OCI-LY7 (cell line): ENCODE data around the gene RBM26. TPM values are rescaled to one million over a fixed set of nuclear protein-coding genes. Genes with fewer than 3 reads are reported as not detected.

Experiments used
- BruUV-seq: library from RNA; stranded (reverse); fragments of 400-500 nt; replicated peaks from 2 replicates; lab custom pipeline; 2021; lab: Mats Ljungman, UMichigan
- CTCF ChIA-PET: fragments of 300-600 bp; sonication (Branson Sonifier 250); formaldehyde crosslinking; loops from one replicate; lab custom pipeline; 2022; ENCODE audit warnings: antibody characterized with exemption; ENCODE audit not compliant: unreplicated experiment; lab: Charles Lee
- POLR2A ChIA-PET: fragments of 300-600 bp; sonication (Branson Sonifier 250); formaldehyde crosslinking; loops from one replicate; lab custom pipeline; 2022; ENCODE audit warnings: antibody characterized with exemption; lab: Charles Lee
- DNase-seq: peaks from one replicate; pipeline ENCODE4 v3.0.0-alpha.2; 2015; ENCODE audit warnings: low spot score
- H2AFZ ChIP-seq: fragments of 200-600 bp; sonication (generic), shearing (Covaris generic); 2 replicates; pipeline ENCODE4 v1.6.1; 2014; ENCODE audit warnings: mild to moderate bottlenecking, antibody characterized with exemption, low read length, moderate library complexity
- H3K27ac ChIP-seq: fragments of 200-600 bp; sonication (generic); 2 replicates; pipeline ENCODE4 v1.5.1; 2014; ENCODE audit warnings: mixed run types, low read depth, mild to moderate bottlenecking, moderate library complexity, low read length, inconsistent platforms; ENCODE audit not compliant: poor library complexity, severe bottlenecking
- H3K36me3 ChIP-seq: fragments of 200-600 bp; sonication (generic); 2 replicates; pipeline ENCODE4 v1.6.1; 2014; ENCODE audit warnings: mild to moderate bottlenecking, antibody characterized with exemption, low read length, moderate library complexity, mixed read lengths; ENCODE audit not compliant: insufficient read depth
- H3K4me1 ChIP-seq: fragments of 200-600 bp; sonication (generic); 2 replicates; pipeline ENCODE4 v1.5.1; 2014; ENCODE audit warnings: mild to moderate bottlenecking, low read length; ENCODE audit not compliant: insufficient read depth, poor library complexity, severe bottlenecking
- H3K4me2 ChIP-seq: fragments of 200-600 bp; sonication (generic); 2 replicates; pipeline ENCODE4 v1.6.1; 2014; ENCODE audit warnings: mild to moderate bottlenecking, low read length
- H3K4me3 ChIP-seq: fragments of 200-600 bp; sonication (generic); 2 replicates; pipeline ENCODE4 v1.5.1; 2014; ENCODE audit warnings: mild to moderate bottlenecking, low read depth, low read length; ENCODE audit not compliant: poor library complexity, severe bottlenecking
- H3K79me2 ChIP-seq: fragments of 200-600 bp; sonication (generic); 2 replicates; pipeline ENCODE4 v1.6.1; 2016; ENCODE audit warnings: low read depth, mild to moderate bottlenecking, low read length, moderate library complexity, mixed read lengths; ENCODE audit not compliant: insufficient read depth
- H3K9me2 ChIP-seq: fragments of 200-600 bp; sonication (generic); 2 replicates; pipeline ENCODE4 v1.6.1; 2016; ENCODE audit warnings: mild to moderate bottlenecking, low read length, mixed read lengths; ENCODE audit not compliant: insufficient read depth
- H3K9me3 ChIP-seq: fragments of 200-600 bp; sonication (generic); 2 replicates; pipeline ENCODE4 v1.6.1; 2014; ENCODE audit warnings: mild to moderate bottlenecking, mixed run types, low read length, mixed read lengths
- H4K20me1 ChIP-seq: fragments of 200-600 bp; sonication (generic); 2 replicates; pipeline ENCODE4 v1.6.1; 2014; ENCODE audit warnings: mild to moderate bottlenecking, antibody characterized with exemption, low read length, moderate library complexity, mixed read lengths; ENCODE audit not compliant: insufficient read depth
- EZH2phosphoT487 ChIP-seq: fragments of 200-600 bp; sonication (generic); IDR thresholded peaks from 2 replicates; pipeline ENCODE4 v1.6.1; 2018; ENCODE audit warnings: low read depth, borderline replicate concordance, mild to moderate bottlenecking, mixed run types, antibody characterized with exemption, low read length, moderate library complexity, mixed read lengths
- intact Hi-C: fragments of 100-400 bp; cut with micrococcal nuclease; formaldehyde crosslinking; loops from one replicate; pipeline ENCODE4 v1.10.0; 2022; ENCODE audit not compliant: unreplicated experiment
- total RNA-seq, 2 experiments: library from RNA; depleted of rRNA in 1 of 2; stranded (reverse); fragments of >200 nt in 1 of 2; shearing (Covaris generic) in 1 of 2; gene quantifications; 2 replicates each; pipeline ENCODE4 v1.2.3, GENCODE V29; 2014 to 2022
- TF ChIP-seq, protein P1 (sequence below): fragments of 200-600 bp; sonication (generic); conservative IDR thresholded peaks from 2 replicates; pipeline ENCODE4 v1.5.1; 2014; ENCODE audit warnings: mild to moderate bottlenecking, antibody characterized with exemption, low read length, moderate library complexity, mixed read lengths

RBM26 gene
- total RNA-seq, 2 experiments from 2014 or later: 44.1 to 85.2 TPM

DNA sequence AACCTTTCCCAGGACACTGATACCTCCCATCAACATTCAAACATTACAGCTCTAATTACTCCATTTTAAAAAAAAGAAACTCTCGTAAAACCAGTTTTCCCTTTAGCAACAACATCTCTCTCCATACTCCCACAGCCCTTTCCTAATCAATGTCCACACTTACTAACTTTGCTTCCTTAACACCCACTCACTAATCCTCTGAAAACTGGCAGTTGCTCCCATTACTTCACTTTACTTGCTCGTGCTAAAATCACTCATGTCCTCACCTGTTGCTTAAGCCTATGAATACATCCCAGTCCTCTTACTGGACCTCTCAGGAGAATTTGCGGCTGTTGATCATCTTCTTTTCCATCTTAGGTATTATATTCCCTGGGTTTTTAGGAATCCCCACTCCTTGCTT, 44.8 kb downstream of the RBM26 start:
- Histone ChIP-seq H3K9me3 (no peaks in the 10 kb centered on the region), H2AFZ (no peak overlapping the region), H3K27ac (no peak overlapping the region), H3K4me3 (no peak overlapping the region), H4K20me1 (peaks cover 20% of the 10 kb centered on the region), H3K9me2 (no peaks in the 10 kb centered on the region), H3K36me3 (peaks cover 93% of the 10 kb centered on the region), H3K79me2 (peaks cover 19% of the 10 kb centered on the region; the same call in 1 of the 2 replicates), H3K4me2 (no peak overlapping the region), H3K4me1 (no peaks in the 10 kb centered on the region)
- TF ChIP-seq, protein P1, sequence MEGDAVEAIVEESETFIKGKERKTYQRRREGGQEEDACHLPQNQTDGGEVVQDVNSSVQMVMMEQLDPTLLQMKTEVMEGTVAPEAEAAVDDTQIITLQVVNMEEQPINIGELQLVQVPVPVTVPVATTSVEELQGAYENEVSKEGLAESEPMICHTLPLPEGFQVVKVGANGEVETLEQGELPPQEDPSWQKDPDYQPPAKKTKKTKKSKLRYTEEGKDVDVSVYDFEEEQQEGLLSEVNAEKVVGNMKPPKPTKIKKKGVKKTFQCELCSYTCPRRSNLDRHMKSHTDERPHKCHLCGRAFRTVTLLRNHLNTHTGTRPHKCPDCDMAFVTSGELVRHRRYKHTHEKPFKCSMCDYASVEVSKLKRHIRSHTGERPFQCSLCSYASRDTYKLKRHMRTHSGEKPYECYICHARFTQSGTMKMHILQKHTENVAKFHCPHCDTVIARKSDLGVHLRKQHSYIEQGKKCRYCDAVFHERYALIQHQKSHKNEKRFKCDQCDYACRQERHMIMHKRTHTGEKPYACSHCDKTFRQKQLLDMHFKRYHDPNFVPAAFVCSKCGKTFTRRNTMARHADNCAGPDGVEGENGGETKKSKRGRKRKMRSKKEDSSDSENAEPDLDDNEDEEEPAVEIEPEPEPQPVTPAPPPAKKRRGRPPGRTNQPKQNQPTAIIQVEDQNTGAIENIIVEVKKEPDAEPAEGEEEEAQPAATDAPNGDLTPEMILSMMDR: no peak
- TF ChIP-seq EZH2phosphoT487: no peak
- POLR2A ChIA-PET: interaction anchor here (1.1 to 1.2 kb wide), 2 partner anchors 10 to 17 kb away, joined by 3 read pairs; no protein-coding TSS in a partner anchor
- no TSS peak for BruUV-seq
- CTCF ChIA-PET: no interaction called here
- intact Hi-C loops: no loop called here
- DNase-seq: no peak

DNA sequence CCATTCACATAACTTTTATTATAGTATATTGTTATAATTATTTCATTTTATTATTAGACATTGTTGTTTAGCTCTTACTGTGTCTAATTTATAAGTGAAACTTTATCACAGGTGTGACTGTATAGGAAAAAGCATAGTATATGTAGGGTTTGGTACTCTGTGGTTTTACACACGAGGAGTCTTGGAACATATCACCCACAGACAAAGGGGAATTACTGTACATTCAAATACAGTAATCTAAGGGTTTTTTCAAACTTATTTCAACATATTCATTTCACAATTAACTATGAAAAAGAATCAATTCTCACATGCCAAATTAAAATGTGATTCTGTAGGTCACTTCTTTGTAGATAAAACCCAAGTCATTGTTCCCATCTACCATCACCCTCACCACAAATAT, 46.0 kb downstream of the RBM26 start:
- DNase-seq: no peak
- POLR2A ChIA-PET: interaction anchor here (1.1 to 1.2 kb wide), 3 partner anchors 11 to 27 kb away, joined by 3 read pairs; no protein-coding TSS in a partner anchor
- no TSS peak for BruUV-seq
- CTCF ChIA-PET: no interaction called here
- Histone ChIP-seq H3K36me3 (peaks cover 94% of the 10 kb centered on the region), H3K79me2 (peaks cover 19% of the 10 kb centered on the region; the same call in 1 of the 2 replicates), H3K9me2 (no peaks in the 10 kb centered on the region), H4K20me1 (peaks cover 20% of the 10 kb centered on the region), H3K4me1 (no peaks in the 10 kb centered on the region), H3K27ac (no peak overlapping the region), H3K4me2 (no peak overlapping the region), H3K4me3 (no peak overlapping the region), H3K9me3 (no peaks in the 10 kb centered on the region), H2AFZ (no peak overlapping the region)
- intact Hi-C loops: no loop called here
- TF ChIP-seq, protein P1: no peak
- no peak for TF ChIP-seq EZH2phosphoT487

DNA sequence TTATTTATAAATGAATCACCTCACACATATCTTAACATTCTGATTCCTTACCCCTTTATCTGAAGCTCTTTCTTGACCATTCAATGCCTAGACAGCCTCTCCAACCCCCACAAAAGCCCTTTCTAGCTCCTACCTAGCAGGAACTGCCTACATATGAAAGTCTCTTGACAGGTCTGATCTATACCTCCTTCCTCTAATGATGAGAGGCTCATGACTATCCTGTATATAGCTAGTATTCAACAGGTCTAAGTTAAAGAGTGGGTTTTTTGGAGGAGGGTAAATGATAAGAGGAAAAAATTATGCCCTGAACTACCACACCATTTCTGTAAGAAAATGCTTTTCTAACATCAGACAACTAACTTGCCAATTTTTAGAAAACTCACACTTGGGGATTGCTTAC, 47.0 kb downstream of the RBM26 start:
- Histone ChIP-seq H3K79me2 (peaks cover 12% of the 10 kb centered on the region; the same call in 1 of the 2 replicates), H3K9me2 (no peaks in the 10 kb centered on the region), H2AFZ (no peak overlapping the region), H3K4me2 (no peak overlapping the region), H3K36me3 (peaks cover 94% of the 10 kb centered on the region), H3K27ac (no peak overlapping the region), H3K4me1 (no peaks in the 10 kb centered on the region), H3K4me3 (no peak overlapping the region), H4K20me1 (peaks cover 13% of the 10 kb centered on the region), H3K9me3 (no peaks in the 10 kb centered on the region)
- TF ChIP-seq EZH2phosphoT487: no peak
- TF ChIP-seq, protein P1: no peak
- intact Hi-C loops: no loop called here
- ChIA-PET POLR2A (interaction anchor here (0.7 to 1.3 kb wide), 6 partner anchors 14 to 62 kb away, joined by 3 read pairs; partner anchors contain the start of gene RBM26), CTCF (interaction anchor here (0.5 kb wide), 1 partner anchor 44 kb away, joined by 3 read pairs; no protein-coding TSS in a partner anchor)
- DNase-seq: no peak
- no TSS peak for BruUV-seq
